DMS153 (cell line): ENCODE data around the gene GNG12.

Experiments used
- DNase-seq: peaks from one replicate; lab custom pipeline; 2025; lab: John Stamatoyannopoulos, UW

GNG12 gene

DNA sequence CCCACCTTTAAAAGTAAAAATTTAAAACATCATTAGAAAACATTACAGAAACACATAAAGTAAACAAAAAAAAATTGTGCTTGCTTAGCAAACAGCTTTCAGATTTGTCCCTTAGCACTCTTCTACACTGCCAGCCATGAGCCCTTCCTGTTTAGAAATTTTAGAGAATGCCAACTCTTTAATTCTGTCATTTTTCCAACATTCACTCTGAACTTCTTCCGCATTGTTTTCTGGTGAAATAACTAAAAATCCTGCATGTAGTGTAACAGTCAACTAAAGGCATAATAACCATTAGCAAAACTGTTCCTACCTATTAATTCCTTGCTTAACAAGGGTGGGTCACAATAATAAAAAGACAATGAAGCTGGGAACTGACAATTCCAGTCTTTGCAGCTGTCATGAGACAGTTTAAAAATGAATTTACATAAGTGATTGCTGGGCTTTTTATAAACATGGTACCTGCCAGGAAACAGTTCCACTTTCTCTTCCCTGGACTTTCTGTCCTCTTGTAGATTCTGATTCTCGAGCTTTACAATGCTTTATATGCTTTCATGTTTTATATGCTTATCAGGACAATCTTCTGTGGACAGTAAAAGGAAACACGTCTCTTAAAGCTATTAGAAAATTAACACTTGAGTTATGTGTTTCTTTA, 19.0 kb downstream of the GNG12 start:
- no peak for DNase-seq

DNA sequence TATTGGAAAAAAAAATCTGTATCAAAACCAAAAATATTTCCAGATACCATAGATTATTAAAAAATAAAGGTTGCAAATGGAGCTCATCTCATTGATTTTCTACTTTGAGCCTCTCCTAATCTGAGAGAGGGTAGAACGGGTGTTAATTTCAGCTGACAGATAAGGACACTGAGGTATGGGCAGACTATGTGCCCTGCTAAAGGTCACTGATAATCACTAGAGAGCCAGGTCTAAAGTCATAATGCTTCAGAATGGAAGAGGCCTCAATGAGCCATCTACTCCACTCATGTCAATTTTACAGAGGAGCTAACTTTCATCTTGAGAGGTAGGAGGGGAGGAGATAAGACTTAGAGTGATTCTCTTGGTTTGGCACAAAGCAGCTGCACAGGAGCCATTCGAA, 21.0 kb downstream of the GNG12 start:
- no peak for DNase-seq

DNA sequence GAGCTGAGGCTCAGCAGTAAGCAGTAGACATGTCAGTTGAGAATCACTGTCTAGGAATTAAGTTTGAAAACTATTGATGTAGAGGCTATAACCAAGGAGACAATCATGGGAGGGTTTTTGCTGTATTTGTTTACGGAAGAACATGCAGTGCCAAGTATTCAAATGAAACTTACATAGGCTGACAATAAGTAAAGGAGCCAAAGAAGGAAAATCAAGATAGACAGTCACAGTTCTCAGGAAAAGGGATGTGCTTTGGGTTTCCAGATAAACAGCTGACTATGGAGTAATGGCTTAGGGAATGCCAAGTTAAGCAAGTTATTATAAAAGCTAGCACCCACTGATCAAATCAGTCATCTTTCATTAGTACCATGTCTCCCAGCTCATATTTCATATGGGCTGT, 21.5 kb downstream of the GNG12 start:
- no peak for DNase-seq

DNA sequence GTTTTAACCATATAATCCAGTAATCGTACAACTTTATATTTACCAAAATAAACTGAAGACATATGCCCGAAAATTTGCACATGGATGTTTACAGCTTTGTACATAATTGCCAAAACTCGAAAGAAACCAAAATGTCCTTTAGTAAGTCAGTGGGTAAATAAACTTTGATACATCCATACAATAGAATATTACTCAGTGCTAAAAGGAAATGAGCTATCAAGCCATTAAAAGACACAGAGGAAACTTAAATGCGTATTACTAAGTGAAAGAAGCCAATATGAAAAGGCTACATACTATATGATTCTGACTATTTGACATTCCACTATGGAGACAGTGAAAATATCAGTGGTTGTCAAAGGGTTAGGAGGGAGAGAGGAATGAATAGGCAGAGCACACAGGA, 23.4 kb downstream of the GNG12 start:
- DNase-seq, result no peak

DNA sequence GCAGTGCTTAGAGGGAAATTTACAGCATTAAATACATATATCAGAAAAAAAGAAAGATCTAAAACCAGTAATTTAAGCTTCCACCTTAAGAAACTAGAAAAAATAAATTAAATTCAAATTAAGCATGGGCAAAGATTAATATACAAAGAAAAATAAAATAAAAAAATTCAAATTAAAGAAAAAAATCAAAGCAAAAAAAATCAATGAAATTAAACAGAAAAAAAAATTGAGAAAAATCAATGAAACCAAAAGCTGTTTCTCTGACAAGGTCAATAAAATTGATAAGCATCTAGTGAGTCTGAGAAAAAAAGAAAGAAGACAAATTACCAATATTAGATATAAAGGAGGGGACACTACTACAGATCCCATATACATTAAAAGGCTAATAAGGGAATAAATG, 26.0 kb downstream of the GNG12 start:
- no peak for DNase-seq

GRCh38 chr1:67804710-67805109, 28.6 kb downstream of the GNG12 start:
- no peak for DNase-seq

- DNase-seq, result no peak
Observed at GRCh38 chr1:67803380-67804279, 29.6 kb downstream of the GNG12 start.

DNA sequence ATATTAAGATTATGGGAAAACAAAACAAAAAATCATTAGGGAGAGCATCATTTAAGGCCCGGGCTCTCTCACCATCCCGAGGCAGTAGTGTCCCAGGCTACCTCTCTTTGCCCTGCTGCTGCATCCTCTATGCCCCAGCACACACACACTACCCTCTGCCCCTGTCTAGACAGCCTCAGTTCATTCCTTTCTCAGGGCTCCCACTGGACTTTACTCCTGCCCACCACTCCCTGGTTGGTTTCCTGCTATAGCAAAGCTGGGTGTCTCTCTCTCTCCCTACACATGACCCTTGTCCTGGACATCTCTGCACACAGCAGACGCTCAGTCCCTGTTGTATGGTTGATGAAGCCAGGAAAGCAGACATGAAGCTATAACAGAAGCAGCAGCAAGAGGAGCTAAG, 30.7 kb downstream of the GNG12 start:
- DNase-seq, result no peak

DNA sequence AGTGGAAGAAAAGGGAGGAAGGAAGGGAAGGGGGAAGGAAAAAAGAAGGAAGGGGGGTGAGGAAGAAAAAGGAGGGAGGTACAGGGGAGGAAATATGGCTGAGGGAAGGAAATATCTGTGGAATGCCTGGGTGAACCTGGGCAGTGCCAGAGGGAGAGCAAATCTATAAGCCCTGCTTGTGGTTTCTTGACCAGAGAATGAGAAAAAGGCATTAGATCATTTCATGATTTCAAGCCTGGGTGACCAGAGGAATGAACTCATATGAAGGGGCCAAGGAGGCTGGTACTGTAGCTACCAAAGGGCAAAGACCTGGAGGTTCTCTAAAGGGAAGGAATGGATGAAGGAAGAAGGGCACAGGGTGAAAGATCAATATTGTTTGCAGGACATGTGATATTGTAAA, 31.4 kb downstream of the GNG12 start:
- no peak for DNase-seq

GRCh38 chr1:67795179-67795912, 37.9 kb downstream of the GNG12 start:
- DNase-seq, result no peak

DNA sequence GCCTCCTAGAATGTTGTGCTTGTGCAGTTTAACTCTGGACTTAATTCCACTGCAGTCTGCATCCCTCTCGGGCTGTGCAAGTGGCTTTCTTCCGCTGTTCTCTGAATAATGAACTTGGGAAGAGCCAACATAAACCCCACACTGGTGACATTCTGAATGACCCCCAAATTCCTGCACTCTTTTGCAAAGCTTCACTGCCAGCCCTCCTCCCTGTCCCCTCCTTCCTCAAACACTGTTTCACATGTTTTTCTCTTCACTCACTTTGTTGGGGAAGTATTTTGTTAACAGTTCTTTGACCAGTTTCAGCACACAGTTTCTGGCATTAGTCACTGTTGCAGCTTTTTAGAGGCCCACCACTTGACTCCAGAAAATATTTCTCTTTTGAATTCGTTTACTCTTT, 39.7 kb downstream of the GNG12 start:
- DNase-seq, result no peak

GRCh38 chr1:67792741-67793458, 40.4 kb downstream of the GNG12 start:
- DNase-seq, result no peak

- no peak for DNase-seq
Observed at GRCh38 chr1:67792103-67792502, 41.2 kb downstream of the GNG12 start.

- no peak for DNase-seq
Observed at GRCh38 chr1:67791686-67792085, 41.6 kb downstream of the GNG12 start.

- no peak for DNase-seq
Observed at GRCh38 chr1:67791261-67791660, 42.0 kb downstream of the GNG12 start.

- no peak for DNase-seq
Observed at GRCh38 chr1:67790201-67790692, 43.0 kb downstream of the GNG12 start.

GRCh38 chr1:67789551-67789950, 43.7 kb downstream of the GNG12 start:
- no peak for DNase-seq

GRCh38 chr1:67788904-67789303, 44.4 kb downstream of the GNG12 start:
- no peak for DNase-seq

DNA sequence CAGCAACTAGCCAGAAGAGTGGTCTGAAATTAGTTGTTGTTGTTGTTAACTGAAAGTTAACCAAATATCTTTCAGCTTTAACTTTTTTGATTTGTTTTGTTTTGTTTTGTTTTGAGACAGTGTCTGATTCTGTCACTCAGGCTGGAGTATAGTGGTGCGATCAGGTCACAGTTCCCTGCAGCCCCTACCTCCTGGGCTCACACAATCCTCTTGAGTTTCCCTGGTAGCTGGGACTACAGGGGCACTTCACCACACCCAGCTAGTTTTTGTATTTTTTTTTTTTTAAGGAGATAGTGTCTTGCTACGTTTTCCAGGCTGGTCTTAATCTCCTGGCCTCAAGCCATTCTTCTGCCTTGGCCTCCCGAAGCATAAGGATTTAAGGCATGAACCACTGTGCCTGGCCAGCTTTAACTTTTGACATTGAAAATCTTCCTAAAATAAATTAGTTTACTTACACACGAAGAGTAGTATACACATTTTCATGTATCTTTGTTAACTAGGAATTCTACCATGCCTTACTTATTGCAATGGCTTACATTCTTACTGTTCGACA, 45.0 kb downstream of the GNG12 start:
- DNase-seq, result no peak

DNA sequence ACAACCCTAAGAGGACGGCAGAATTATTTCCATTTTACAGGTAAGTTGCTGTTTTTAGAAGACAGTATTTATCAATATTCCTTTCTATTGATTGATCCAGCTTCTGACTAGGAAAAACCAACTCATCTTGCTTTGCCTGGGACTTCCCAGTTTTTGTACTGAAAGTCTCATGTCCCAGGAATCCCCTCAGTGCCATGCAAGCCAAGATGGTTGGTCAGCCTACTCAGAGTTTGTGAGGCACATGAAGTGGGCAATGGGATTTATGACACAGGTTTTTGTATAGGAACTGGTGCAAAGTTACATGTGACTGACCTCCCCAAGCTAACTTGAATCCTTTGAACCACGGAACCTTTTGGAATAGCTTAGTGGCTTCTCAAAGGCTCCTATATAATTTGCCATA, 45.5 kb downstream of the GNG12 start:
- DNase-seq, result no peak

GRCh38 chr1:67785847-67786753, 47.2 kb downstream of the GNG12 start:
- no peak for DNase-seq
